ENCODE measurements around the gene HAND2. TPM values are rescaled to one million over a fixed set of nuclear protein-coding genes. Genes with fewer than 3 reads are reported as not detected.
A peak's percentile ranks its signal among the peaks of the same experiment; 100 is the strongest.

HAND2 gene
- total RNA-seq, 1 donor from 2014 or later: 40.3 TPM

- peaks cover 4% of the 10 kb centered on the region for H3K36me3 Mint-ChIP-seq
- no peak overlapping the region for H3K27ac Mint-ChIP-seq
- peaks cover 24% of the 10 kb centered on the region for H3K4me1 Mint-ChIP-seq (ENCODE audit: unreplicated experiment)
- peak overlapping the region; percentile 11 for H3K4me3 Mint-ChIP-seq
- H3K9me3 Mint-ChIP-seq: no peaks in the 10 kb centered on the region
- peak; percentile 69 for TF ChIP-seq CTCF (conservative IDR thresholded peaks at IDR 0.05)
- no peak for DNase-seq (ENCODE audit: extremely low spot score, unreplicated experiment)
- H3K27me3 Mint-ChIP-seq: peaks cover 97% of the 10 kb centered on the region
Observed at GRCh38 chr4:173536808-173537429, 6.9 kb upstream of the HAND2 start.

GRCh38 chr4:173535957-173536356, 5.9 kb upstream of the HAND2 start:
- H3K36me3 Mint-ChIP-seq: peaks cover 4% of the 10 kb centered on the region
- TF ChIP-seq CTCF (conservative IDR thresholded peaks at IDR 0.05): no peak
- H3K27me3 Mint-ChIP-seq: peaks cover 97% of the 10 kb centered on the region
- H3K27ac Mint-ChIP-seq: no peak overlapping the region
- no peak for DNase-seq (ENCODE audit: extremely low spot score, unreplicated experiment)
- H3K9me3 Mint-ChIP-seq: no peaks in the 10 kb centered on the region
- peak overlapping the region; percentile 3 for H3K4me3 Mint-ChIP-seq
- peaks cover 24% of the 10 kb centered on the region for H3K4me1 Mint-ChIP-seq (ENCODE audit: unreplicated experiment)

GRCh38 chr4:173535165-173535902, 5.3 kb upstream of the HAND2 start:
- Mint-ChIP-seq H3K36me3 (peaks cover 4% of the 10 kb centered on the region), H3K27me3 (peaks cover 97% of the 10 kb centered on the region), H3K27ac (peak overlapping the region; percentile 39), H3K9me3 (no peaks in the 10 kb centered on the region), H3K4me3 (peak overlapping the region; percentile 46), H3K4me1 (ENCODE audit: unreplicated experiment) (peaks cover 24% of the 10 kb centered on the region)
- TF ChIP-seq CTCF (conservative IDR thresholded peaks at IDR 0.05): no peak
- DNase-seq (ENCODE audit: extremely low spot score, unreplicated experiment): no peak

GRCh38 chr4:173534434-173534833, 4.4 kb upstream of the HAND2 start:
- TF ChIP-seq CTCF (conservative IDR thresholded peaks at IDR 0.05): no peak
- DNase-seq (ENCODE audit: extremely low spot score, unreplicated experiment): no peak
- H3K27me3 Mint-ChIP-seq: peaks cover 96% of the 10 kb centered on the region
- peaks cover 24% of the 10 kb centered on the region for H3K4me1 Mint-ChIP-seq (ENCODE audit: unreplicated experiment)
- peak overlapping the region; percentile 39 for H3K27ac Mint-ChIP-seq
- peaks cover 4% of the 10 kb centered on the region for H3K36me3 Mint-ChIP-seq
- H3K9me3 Mint-ChIP-seq: no peaks in the 10 kb centered on the region
- peak overlapping the region; percentile 46 for H3K4me3 Mint-ChIP-seq

- TF ChIP-seq CTCF (conservative IDR thresholded peaks at IDR 0.05): no peak
- H3K27me3 Mint-ChIP-seq: peaks cover 92% of the 10 kb centered on the region
- H3K4me1 Mint-ChIP-seq (ENCODE audit: unreplicated experiment): peaks cover 14% of the 10 kb centered on the region
- peaks cover 11% of the 10 kb centered on the region for H3K36me3 Mint-ChIP-seq
- no peaks in the 10 kb centered on the region for H3K9me3 Mint-ChIP-seq
- H3K4me3 Mint-ChIP-seq: peak overlapping the region; percentile 96
- H3K27ac Mint-ChIP-seq: peak overlapping the region; percentile 9
- no peak for DNase-seq (ENCODE audit: extremely low spot score, unreplicated experiment)
Observed at GRCh38 chr4:173532725-173533511, 2.9 kb upstream of the HAND2 start.

Measured in type B pancreatic cell (in vitro differentiated cells).